Gastrocnemius medialis (tissue), 4 donors: Measurements from ENCODE around the gene RUNX1.

ENCODE experiments used
- CTCF ChIP-seq, 5 experiments: fragments of 450-650 bp in 3 of 5; fragments of 200-600 bp in 2 of 5; sonication (generic) in 2 of 5; IDR thresholded peaks in 4 of 5; conservative IDR thresholded peaks in 1 of 5; 1 replicate in 4 of 5; 2 replicates in 1 of 5; pipeline ENCODE4 v1.5.1; 2016 to 2019; ENCODE audit warnings: antibody characterized with exemption in 5 of 5, mild to moderate bottlenecking in 3 of 5, moderate library complexity in 3 of 5
- POLR2A ChIP-seq, 2 donors: fragments of 450-650 bp; IDR thresholded peaks; one replicate each; pipeline ENCODE4 v1.6.1; 2017; ENCODE audit warnings: antibody characterized with exemption in 2 of 2, mild to moderate bottlenecking in 2 of 2, moderate library complexity in 2 of 2

GRCh38 chr21:35072960-35073359, 23.9 kb upstream of the RUNX1 start:
- TF ChIP-seq CTCF (IDR thresholded peaks at IDR 0.05 in 4 of 5, conservative IDR thresholded peaks at IDR 0.05 in 1 of 5) = no peak
- no peak for TF ChIP-seq POLR2A (IDR thresholded peaks at IDR 0.05)
